NCI-H69 (cell line): Measurements from ENCODE around the gene LDLRAD4.
"Not testable (repeated sequence)": the region's sequence is repeated elsewhere in the genome, so short reads cannot be mapped to it uniquely, and the experiment has no call there.

Source experiments
- DNase-seq: peaks from one replicate; lab custom pipeline; 2025; lab: John Stamatoyannopoulos, UW

Gene LDLRAD4

GRCh38 chr18:13246591-13246990 lies 28.0 kb downstream of the LDLRAD4 start:
- DNase-seq: peak; percentile 67

- no peak for DNase-seq
Measured at GRCh38 chr18:13247506-13247905, 28.9 kb downstream of the LDLRAD4 start.

GRCh38 chr18:13252686-13253410 lies 34.3 kb downstream of the LDLRAD4 start:
- DNase-seq: no peak

- no peak for DNase-seq
Measured at GRCh38 chr18:13253786-13254688, 35.5 kb downstream of the LDLRAD4 start.

GRCh38 chr18:13254971-13255927 lies 36.7 kb downstream of the LDLRAD4 start:
- no peak for DNase-seq

GRCh38 chr18:13256444-13257305 lies 38.1 kb downstream of the LDLRAD4 start:
- DNase-seq: peak; percentile 61

- no peak for DNase-seq
Measured at GRCh38 chr18:13257361-13257980, 38.9 kb downstream of the LDLRAD4 start.

GRCh38 chr18:13258921-13259320 lies 40.4 kb downstream of the LDLRAD4 start:
- DNase-seq: no peak

- DNase-seq: no peak
Measured at GRCh38 chr18:13259701-13260100, 41.1 kb downstream of the LDLRAD4 start.

GRCh38 chr18:13260197-13260934 lies 41.8 kb downstream of the LDLRAD4 start:
- no peak for DNase-seq

GRCh38 chr18:13260935-13261640 lies 42.5 kb downstream of the LDLRAD4 start:
- no peak for DNase-seq

GRCh38 chr18:13261661-13262357 lies 43.2 kb downstream of the LDLRAD4 start:
- no peak for DNase-seq

- not testable (repeated sequence) for DNase-seq
Measured at GRCh38 chr18:13262358-13262680, 43.8 kb downstream of the LDLRAD4 start.

GRCh38 chr18:13262839-13263691 lies 44.5 kb downstream of the LDLRAD4 start:
- DNase-seq: no peak

- DNase-seq: no peak
Measured at GRCh38 chr18:13264091-13265007, 45.8 kb downstream of the LDLRAD4 start.

- no peak for DNase-seq
Measured at GRCh38 chr18:13265008-13265910, 46.7 kb downstream of the LDLRAD4 start.
